ENCODE results near the gene PURA.

PURA gene

GRCh38 chr5:140159014-140159927 lies 45.4 kb downstream of the PURA start:
- DNase-seq (ENCODE audit: low spot score) = no peak

DNA sequence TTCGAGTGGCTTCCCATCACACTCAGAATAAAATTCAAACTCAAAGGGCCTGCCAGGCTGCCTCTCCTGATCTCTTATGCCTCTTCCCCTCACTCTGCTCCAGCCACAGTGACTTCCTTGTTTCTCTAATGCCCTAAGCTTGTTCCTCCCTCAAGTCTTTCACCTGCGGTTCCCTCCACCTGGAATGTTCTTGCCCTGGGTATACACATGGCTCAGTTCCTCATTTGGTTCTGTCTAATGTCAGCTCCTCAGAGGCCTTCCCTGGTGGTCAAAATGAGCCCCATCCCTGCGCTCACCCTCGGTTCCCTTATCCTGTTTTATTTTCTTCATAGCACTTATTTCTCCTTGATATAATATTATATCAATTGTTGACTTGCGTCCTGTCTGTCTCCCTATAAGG lies 48.4 kb downstream of the PURA start:
- DNase-seq (ENCODE audit: low spot score) = no peak

- no peak for DNase-seq (ENCODE audit: low spot score)
Observed at GRCh38 chr5:140162781-140163180, 48.9 kb downstream of the PURA start.

DNA sequence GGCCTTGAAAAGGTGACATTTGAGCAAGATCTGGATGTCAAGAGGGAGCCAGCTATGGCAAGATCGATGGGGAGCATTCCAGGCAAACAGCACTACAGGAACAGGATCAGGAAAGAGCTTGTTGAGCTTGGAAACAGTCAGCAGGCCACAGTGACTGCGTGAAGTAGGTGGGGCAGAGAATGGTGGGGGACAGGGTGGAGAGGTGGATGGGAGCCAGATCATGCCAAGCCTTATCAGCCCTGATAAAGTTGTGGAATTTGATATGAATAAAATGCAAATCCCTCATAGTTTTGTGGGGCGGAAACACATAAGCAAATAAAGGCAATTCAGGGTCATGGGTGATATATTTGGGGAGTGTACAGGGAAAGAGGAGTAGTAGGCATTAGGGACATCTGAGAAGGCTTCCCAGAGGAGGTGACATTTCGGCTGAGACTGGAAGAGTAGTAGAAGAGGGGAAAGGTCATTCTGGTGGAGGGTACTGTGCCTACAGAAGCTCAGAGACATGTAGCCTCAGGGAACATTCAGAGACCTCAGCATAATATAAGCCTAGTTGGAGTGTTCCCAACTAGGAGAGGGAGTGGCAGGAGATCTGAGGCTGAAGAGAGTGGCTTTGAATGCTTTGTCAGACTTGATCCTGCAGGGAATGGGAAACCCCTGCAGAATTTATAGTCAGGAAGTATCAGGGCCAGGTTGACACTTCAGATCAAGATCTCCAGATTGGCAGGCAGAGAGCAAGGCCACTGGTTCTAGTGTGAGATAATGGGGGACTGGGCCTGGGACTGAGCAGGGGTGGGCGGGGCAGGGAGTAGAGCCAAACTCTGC lies 51.4 kb downstream of the PURA start:
- no peak for DNase-seq (ENCODE audit: low spot score)

GRCh38 chr5:140165923-140166270 lies 52.0 kb downstream of the PURA start:
- DNase-seq (ENCODE audit: low spot score) = no peak

DNA sequence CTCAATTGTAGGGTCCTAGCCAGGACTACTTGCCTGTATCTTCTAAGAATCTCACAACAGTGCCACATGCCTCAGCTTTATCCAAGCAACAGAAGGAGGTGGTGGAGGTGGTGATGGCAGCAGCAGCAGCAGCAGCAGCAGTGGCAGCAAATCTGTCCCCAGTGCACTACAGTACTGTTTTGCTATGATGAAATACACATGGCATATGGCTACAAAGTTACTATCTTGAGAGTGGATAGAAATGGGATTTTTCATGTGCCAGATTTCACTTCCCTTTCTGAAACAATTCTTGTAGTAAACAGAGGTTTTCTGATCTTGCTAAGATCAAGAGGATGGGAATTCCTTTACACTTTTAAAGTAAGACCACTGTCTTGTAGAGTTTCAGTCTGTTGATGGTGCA lies 53.0 kb downstream of the PURA start:
- DNase-seq (ENCODE audit: low spot score) = no peak

GRCh38 chr5:140168371-140168770 lies 54.5 kb downstream of the PURA start:
- DNase-seq (ENCODE audit: low spot score) = no peak

DNA sequence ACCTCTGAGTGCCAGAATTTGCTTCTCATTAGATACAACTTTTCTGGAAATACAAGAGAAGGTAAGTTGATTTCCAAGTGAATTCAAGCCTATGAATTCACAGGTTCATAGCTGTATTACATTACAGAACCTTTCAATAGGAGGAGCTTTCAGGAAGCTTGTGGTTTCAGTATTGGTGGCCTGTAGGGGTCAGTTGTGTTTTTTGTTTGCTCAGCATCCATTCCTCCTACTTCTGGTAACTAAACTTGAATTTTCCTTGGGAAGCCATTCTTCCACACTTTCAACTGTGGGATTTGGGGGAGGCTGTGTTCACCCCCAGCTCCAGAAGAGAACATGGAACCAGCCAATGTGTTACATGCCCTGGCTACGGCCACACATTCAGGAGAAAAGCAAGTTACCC lies 55.5 kb downstream of the PURA start:
- no peak for DNase-seq (ENCODE audit: low spot score)

GRCh38 chr5:140172483-140172882 lies 58.6 kb downstream of the PURA start:
- no peak for DNase-seq (ENCODE audit: low spot score)

- DNase-seq (ENCODE audit: low spot score) = no peak
Observed at GRCh38 chr5:140174014-140174413, 60.1 kb downstream of the PURA start.

DNA sequence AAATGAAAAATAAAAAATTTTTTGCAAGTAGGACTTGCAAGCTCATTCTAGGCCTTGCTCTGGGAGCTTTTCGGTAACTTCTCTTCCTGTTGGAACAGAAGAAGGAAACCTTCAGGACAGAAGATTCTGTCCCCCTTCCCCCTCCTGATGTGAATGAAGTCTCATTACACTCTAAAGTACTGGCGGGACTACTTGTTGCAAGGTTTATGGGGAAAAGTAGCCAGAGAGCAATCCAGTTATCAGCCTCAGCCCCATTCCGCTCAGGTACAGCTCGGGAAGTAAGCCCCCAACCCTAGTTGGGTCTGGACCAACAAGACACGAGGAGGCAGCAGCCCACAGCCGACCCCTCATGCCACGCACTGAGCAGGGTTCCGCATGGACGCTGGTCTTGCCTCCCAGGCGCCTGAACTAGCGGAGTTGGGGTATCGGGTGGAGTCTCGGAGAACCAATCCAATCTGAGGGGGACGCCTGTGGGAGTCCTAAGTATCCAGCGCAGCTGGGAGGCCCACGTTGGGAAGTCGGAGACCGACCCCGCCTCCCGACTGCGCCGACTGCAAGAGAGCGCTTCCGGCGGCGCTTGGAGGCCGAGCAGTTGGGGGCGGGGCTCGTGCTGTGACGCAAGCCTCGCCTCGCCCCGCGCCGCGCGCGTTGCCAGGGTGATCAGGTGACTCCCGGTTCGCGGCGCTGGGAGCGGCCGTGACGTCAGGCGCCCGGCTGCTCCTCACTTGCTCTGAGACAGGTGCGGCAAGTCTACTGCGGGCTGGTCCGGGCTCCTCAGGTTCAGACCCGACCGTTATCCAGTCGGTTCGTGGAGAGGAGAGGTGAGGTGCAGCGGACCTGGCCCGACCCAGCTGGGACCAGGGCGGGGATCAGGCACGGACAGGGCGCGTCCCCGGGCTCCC lies 60.8 kb downstream of the PURA start, which contains the start of gene CYSTM1:
Gene CYSTM1, plus strand, starts transcription at position 724 of the 902 bp plus-strand sequence. CDS start 19,278 bp downstream, outside the sequence.
- DNase-seq (ENCODE audit: low spot score) = peak; percentile 93
